OCI-LY7 (cell line): ENCODE measurements around the gene KLHL17. TPM values are rescaled to one million over a fixed set of nuclear protein-coding genes. Genes with fewer than 3 reads are reported as not detected.

Experiments used
- BruUV-seq: library from RNA; stranded (reverse); fragments of 400-500 nt; replicated peaks from 2 replicates; lab custom pipeline; 2021; lab: Mats Ljungman, UMichigan
- CTCF ChIA-PET: fragments of 300-600 bp; sonication (Branson Sonifier 250); formaldehyde crosslinking; loops from one replicate; lab custom pipeline; 2022; ENCODE audit warnings: antibody characterized with exemption; ENCODE audit not compliant: unreplicated experiment; lab: Charles Lee
- POLR2A ChIA-PET: fragments of 300-600 bp; sonication (Branson Sonifier 250); formaldehyde crosslinking; loops from one replicate; lab custom pipeline; 2022; ENCODE audit warnings: antibody characterized with exemption; lab: Charles Lee
- DNase-seq: peaks from one replicate; pipeline ENCODE4 v3.0.0-alpha.2; 2015; ENCODE audit warnings: low spot score
- H2AFZ ChIP-seq: fragments of 200-600 bp; sonication (generic), shearing (Covaris generic); 2 replicates; pipeline ENCODE4 v1.6.1; 2014; ENCODE audit warnings: mild to moderate bottlenecking, antibody characterized with exemption, low read length, moderate library complexity
- H3K27ac ChIP-seq: fragments of 200-600 bp; sonication (generic); 2 replicates; pipeline ENCODE4 v1.5.1; 2014; ENCODE audit warnings: mixed run types, low read depth, mild to moderate bottlenecking, moderate library complexity, low read length, inconsistent platforms; ENCODE audit not compliant: poor library complexity, severe bottlenecking
- H3K36me3 ChIP-seq: fragments of 200-600 bp; sonication (generic); 2 replicates; pipeline ENCODE4 v1.6.1; 2014; ENCODE audit warnings: mild to moderate bottlenecking, antibody characterized with exemption, low read length, moderate library complexity, mixed read lengths; ENCODE audit not compliant: insufficient read depth
- H3K4me1 ChIP-seq: fragments of 200-600 bp; sonication (generic); 2 replicates; pipeline ENCODE4 v1.5.1; 2014; ENCODE audit warnings: mild to moderate bottlenecking, low read length; ENCODE audit not compliant: insufficient read depth, poor library complexity, severe bottlenecking
- H3K4me2 ChIP-seq: fragments of 200-600 bp; sonication (generic); 2 replicates; pipeline ENCODE4 v1.6.1; 2014; ENCODE audit warnings: mild to moderate bottlenecking, low read length
- H3K4me3 ChIP-seq: fragments of 200-600 bp; sonication (generic); 2 replicates; pipeline ENCODE4 v1.5.1; 2014; ENCODE audit warnings: mild to moderate bottlenecking, low read depth, low read length; ENCODE audit not compliant: poor library complexity, severe bottlenecking
- H3K79me2 ChIP-seq: fragments of 200-600 bp; sonication (generic); 2 replicates; pipeline ENCODE4 v1.6.1; 2016; ENCODE audit warnings: low read depth, mild to moderate bottlenecking, low read length, moderate library complexity, mixed read lengths; ENCODE audit not compliant: insufficient read depth
- H3K9me2 ChIP-seq: fragments of 200-600 bp; sonication (generic); 2 replicates; pipeline ENCODE4 v1.6.1; 2016; ENCODE audit warnings: mild to moderate bottlenecking, low read length, mixed read lengths; ENCODE audit not compliant: insufficient read depth
- H3K9me3 ChIP-seq: fragments of 200-600 bp; sonication (generic); 2 replicates; pipeline ENCODE4 v1.6.1; 2014; ENCODE audit warnings: mild to moderate bottlenecking, mixed run types, low read length, mixed read lengths
- H4K20me1 ChIP-seq: fragments of 200-600 bp; sonication (generic); 2 replicates; pipeline ENCODE4 v1.6.1; 2014; ENCODE audit warnings: mild to moderate bottlenecking, antibody characterized with exemption, low read length, moderate library complexity, mixed read lengths; ENCODE audit not compliant: insufficient read depth
- EZH2phosphoT487 ChIP-seq: fragments of 200-600 bp; sonication (generic); IDR thresholded peaks from 2 replicates; pipeline ENCODE4 v1.6.1; 2018; ENCODE audit warnings: low read depth, borderline replicate concordance, mild to moderate bottlenecking, mixed run types, antibody characterized with exemption, low read length, moderate library complexity, mixed read lengths
- intact Hi-C: fragments of 100-400 bp; cut with micrococcal nuclease; formaldehyde crosslinking; loops from one replicate; pipeline ENCODE4 v1.10.0; 2022; ENCODE audit not compliant: unreplicated experiment
- total RNA-seq, 2 experiments: library from RNA; depleted of rRNA in 1 of 2; stranded (reverse); fragments of >200 nt in 1 of 2; shearing (Covaris generic) in 1 of 2; gene quantifications; 2 replicates each; pipeline ENCODE4 v1.2.3, GENCODE V29; 2014 to 2022
- TF ChIP-seq, protein P1 (sequence below): fragments of 200-600 bp; sonication (generic); conservative IDR thresholded peaks from 2 replicates; pipeline ENCODE4 v1.5.1; 2014; ENCODE audit warnings: mild to moderate bottlenecking, antibody characterized with exemption, low read length, moderate library complexity, mixed read lengths

The KLHL17 gene
- total RNA-seq, 2 experiments from 2014 or later = 21.7 to 23.3 TPM

DNA sequence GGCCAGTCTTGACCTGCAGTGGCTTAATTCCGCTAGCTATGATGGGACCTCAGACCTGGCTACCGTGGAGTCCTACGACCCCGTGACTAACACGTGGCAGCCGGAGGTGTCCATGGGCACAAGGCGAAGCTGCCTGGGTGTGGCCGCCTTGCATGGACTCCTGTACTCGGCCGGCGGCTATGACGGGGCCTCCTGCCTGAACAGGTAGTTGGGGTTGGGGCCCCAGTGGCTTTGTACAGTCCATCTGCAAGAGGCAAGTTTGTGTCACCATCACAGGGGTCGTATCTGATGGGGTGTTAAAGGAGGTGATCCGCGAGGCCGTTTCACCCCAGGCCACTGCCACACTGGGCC, 2.9 kb downstream of the KLHL17 start:
- Histone ChIP-seq H3K79me2 (peaks cover 8% of the 10 kb centered on the region), H2AFZ (no peak overlapping the region), H3K27ac (no peak overlapping the region), H3K4me1 (peaks cover 6% of the 10 kb centered on the region), H3K9me2 (no peaks in the 10 kb centered on the region), H3K9me3 (no peaks in the 10 kb centered on the region), H3K36me3 (no peaks in the 10 kb centered on the region), H3K4me3 (no peak overlapping the region), H3K4me2 (no peak overlapping the region), H4K20me1 (no peaks in the 10 kb centered on the region)
- POLR2A ChIA-PET = no interaction called here
- intact Hi-C loops = no loop called here
- no TSS peak for BruUV-seq
- DNase-seq = no peak
- CTCF ChIA-PET = no interaction called here
- TF ChIP-seq, protein P1, sequence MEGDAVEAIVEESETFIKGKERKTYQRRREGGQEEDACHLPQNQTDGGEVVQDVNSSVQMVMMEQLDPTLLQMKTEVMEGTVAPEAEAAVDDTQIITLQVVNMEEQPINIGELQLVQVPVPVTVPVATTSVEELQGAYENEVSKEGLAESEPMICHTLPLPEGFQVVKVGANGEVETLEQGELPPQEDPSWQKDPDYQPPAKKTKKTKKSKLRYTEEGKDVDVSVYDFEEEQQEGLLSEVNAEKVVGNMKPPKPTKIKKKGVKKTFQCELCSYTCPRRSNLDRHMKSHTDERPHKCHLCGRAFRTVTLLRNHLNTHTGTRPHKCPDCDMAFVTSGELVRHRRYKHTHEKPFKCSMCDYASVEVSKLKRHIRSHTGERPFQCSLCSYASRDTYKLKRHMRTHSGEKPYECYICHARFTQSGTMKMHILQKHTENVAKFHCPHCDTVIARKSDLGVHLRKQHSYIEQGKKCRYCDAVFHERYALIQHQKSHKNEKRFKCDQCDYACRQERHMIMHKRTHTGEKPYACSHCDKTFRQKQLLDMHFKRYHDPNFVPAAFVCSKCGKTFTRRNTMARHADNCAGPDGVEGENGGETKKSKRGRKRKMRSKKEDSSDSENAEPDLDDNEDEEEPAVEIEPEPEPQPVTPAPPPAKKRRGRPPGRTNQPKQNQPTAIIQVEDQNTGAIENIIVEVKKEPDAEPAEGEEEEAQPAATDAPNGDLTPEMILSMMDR = no peak
- no peak for TF ChIP-seq EZH2phosphoT487

DNA sequence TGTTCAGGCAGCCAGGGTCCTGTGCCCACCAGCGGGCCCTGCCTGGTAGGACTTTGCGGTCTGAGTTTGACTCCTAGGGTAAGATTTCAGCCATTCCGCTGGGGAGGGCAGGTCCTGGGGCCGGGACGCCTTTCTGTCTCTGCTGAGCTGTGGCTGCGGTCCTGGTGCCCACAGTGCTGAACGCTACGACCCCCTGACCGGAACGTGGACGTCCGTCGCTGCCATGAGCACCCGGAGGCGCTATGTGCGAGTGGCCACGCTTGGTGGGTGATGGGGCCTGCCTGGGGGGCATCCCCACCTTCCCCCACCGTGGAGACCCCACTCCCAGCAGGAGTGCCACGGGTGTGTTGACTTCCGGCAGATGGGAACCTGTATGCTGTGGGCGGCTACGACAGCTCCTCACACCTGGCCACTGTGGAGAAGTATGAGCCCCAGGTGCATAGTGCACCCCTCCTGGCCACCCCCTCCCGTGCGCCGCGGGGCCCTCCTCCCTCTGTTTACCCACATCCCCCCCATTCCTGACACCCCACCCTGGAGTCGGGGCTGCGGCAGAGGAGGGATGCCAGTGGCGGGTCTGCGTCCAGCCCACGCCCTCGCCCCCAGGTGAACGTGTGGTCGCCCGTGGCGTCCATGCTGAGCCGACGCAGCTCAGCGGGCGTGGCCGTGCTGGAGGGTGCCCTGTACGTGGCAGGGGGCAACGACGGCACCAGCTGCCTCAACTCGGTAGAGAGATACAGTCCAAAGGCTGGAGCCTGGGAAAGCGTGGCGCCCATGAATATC, 3.6 kb downstream of the KLHL17 start:
- ChIA-PET CTCF (no interaction called here), POLR2A (no interaction called here)
- no peak overlapping the region for H3K4me3 ChIP-seq
- peaks cover 1% of the 10 kb centered on the region for H3K79me2 ChIP-seq
- no peak overlapping the region for H3K4me2 ChIP-seq
- intact Hi-C loops = no loop called here
- BruUV-seq = no TSS peak
- no peaks in the 10 kb centered on the region for H4K20me1 ChIP-seq
- no peaks in the 10 kb centered on the region for H3K36me3 ChIP-seq
- H3K27ac ChIP-seq = no peak overlapping the region
- DNase-seq = no peak
- H3K9me2 ChIP-seq = no peaks in the 10 kb centered on the region
- TF ChIP-seq, protein P1 = no peak
- no peak for TF ChIP-seq EZH2phosphoT487
- no peak overlapping the region for H2AFZ ChIP-seq
- no peaks in the 10 kb centered on the region for H3K9me3 ChIP-seq
- peaks cover 6% of the 10 kb centered on the region for H3K4me1 ChIP-seq

DNA sequence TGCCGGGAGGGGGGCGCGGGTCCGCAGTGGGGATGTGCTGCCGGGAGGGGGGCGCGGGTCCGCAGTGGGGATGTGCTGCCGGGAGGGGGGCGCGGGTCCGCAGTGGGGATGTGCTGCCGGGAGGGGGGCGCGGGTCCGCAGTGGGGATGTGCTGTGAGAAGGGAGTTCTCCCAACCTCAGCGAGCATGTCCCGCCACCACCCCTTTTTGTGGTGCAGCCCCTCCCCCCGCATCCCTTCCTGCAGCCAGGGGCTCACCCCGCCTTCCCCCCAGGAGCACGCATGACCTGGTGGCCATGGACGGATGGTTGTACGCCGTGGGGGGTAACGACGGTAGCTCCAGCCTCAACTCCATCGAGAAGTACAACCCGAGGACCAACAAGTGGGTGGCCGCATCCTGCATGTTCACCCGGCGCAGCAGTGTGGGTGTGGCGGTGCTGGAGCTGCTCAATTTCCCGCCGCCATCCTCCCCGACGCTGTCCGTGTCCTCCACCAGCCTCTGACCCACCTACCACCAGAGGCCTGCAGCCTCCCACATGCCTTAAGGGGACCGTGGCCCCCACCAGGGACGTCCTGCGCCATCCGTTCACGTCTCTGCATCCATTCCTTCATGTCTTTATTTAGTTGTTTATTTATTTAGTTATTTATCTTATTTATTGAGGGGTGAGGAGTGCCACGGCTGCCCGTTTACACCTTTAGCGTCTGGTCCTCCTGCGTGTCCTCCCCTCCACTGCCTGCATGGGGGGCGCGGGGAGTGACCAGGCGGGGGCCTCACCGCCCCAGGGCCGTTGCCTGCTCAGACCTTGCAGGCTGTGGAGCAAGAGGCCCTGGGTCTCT, 4.5 kb downstream of the KLHL17 start:
- no peaks in the 10 kb centered on the region for H4K20me1 ChIP-seq
- no peak overlapping the region for H2AFZ ChIP-seq
- no peaks in the 10 kb centered on the region for H3K9me2 ChIP-seq
- POLR2A ChIA-PET = no interaction called here
- H3K4me2 ChIP-seq = no peak overlapping the region
- intact Hi-C loops = no loop called here
- CTCF ChIA-PET = no interaction called here
- H3K9me3 ChIP-seq = no peaks in the 10 kb centered on the region
- no TSS peak for BruUV-seq
- H3K27ac ChIP-seq = no peak overlapping the region
- H3K79me2 ChIP-seq = no peaks in the 10 kb centered on the region
- no peaks in the 10 kb centered on the region for H3K36me3 ChIP-seq
- DNase-seq = no peak
- no peak for TF ChIP-seq EZH2phosphoT487
- TF ChIP-seq, protein P1 = no peak
- H3K4me3 ChIP-seq = no peak overlapping the region
- H3K4me1 ChIP-seq = peaks cover 6% of the 10 kb centered on the region
